Ecto neural progenitor cell (in vitro differentiated cells): ENCODE results near the gene ARHGAP32.

ENCODE experiments used
- DNase-seq: peaks from one replicate; pipeline ENCODE4 v3.0.0-alpha.2; 2018; ENCODE audit warnings: low spot score

The ARHGAP32 gene

DNA sequence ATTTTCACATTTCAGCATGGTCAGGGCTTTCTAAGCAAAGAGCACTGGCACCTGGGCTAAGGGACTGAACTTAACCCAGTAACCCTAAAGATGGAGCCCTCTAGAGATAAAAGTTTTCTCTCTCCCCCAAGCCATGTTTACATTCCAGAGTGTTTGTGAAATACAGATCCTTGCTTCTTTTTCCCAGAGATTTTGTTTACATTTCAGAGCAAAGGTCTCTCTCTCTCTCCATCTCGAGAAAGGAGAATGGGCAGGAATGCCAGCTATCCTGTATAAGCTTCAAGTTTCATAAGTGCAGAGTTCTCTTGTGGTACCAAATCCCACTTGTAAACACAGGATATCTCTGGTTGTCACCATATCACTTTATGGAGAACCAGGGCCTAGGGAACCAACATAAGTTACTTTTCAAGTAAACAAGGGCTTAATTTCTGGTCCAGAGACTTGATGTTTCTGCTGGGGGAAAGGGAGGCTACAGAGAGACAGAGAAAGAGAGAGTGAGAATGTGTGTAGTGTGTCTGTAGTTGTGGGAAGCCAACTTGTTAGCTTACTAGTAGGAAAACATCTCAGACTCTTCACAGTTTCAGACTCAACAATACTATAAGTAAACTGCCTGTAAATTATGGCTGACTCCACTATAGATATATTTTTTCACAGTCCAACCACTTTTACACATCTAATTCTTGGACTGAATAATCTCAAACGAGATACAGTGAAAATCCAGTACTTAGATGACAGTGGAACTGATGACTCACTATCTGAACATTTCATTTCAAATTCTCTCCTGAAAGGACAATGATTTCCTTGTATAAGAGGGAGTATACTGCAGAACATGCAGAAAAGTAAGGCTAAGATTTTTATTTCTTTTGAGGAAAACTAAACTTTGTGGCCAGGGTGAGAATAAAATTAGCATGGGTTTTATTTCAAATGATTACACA lies 76.2 kb downstream of the ARHGAP32 start:
- no peak for DNase-seq

DNA sequence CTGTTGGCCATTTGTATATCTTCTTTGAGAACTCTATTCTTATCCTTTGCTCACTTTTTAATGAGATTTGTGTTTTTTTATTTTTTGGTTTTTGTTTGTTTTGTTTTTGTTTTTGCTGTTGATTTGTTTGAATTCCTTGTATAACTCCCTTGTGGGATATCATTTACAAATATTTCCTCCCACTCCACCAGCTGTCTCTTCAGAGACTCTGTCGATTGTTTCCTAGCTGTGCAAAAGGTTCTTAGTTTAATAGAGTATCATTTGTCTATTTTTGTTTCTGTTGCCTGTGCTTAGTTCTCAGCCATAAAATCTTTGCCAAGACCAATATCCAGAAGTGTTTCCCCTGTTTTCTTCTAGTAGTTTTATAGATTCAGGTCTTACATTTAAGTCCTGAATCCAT lies 82.4 kb downstream of the ARHGAP32 start:
- no peak for DNase-seq

DNA sequence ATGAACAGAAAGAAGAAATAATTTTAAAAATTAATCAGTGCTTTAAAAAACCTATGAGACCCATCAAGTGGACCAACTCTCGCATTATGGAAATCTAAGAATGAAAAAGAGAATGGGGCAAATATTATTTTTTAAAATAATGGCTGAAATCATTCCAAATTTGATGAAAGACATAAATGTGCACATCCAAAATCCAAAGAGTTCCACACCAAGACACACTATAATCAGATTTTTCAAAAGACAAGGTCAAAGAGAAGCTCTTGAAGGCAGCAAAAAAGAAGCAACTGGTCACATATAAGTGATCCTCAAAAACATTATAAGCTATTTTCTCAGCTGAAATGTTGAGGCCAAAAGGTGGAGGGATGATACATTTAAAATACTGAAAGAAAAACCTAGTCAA lies 85.3 kb downstream of the ARHGAP32 start:
- no peak for DNase-seq

- DNase-seq: no peak
These were observed 89.4 kb downstream of the ARHGAP32 start for GRCh38 chr11:129102756-129103155.

GRCh38 chr11:129102225-129102624 lies 89.9 kb downstream of the ARHGAP32 start:
- DNase-seq: no peak

- DNase-seq: no peak
These were observed 98.8 kb downstream of the ARHGAP32 start for GRCh38 chr11:129093283-129093682.

GRCh38 chr11:129090056-129090455 lies 102.1 kb downstream of the ARHGAP32 start:
- DNase-seq: no peak

GRCh38 chr11:129089279-129089678 lies 102.8 kb downstream of the ARHGAP32 start:
- DNase-seq: no peak

DNA sequence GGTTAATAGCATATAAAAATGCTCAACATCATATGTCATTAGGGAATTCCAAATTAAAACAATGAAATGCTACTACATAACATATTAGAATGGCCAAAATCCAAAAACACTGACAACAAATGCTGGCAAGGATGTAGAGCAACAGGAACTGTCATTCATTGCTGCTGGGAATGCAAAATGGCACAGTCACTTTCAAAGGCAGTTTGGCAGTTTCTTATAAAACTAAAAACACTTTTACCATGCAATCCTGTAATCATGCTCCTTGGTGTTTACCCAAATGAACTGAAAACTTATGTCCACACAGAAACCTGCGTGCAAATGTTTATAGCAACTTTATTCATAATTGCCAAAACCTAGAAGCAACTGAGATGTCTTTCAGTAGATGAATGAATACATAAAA lies 105.1 kb downstream of the ARHGAP32 start:
- no peak for DNase-seq

GRCh38 chr11:129077191-129077590 lies 114.9 kb downstream of the ARHGAP32 start:
- DNase-seq: no peak

DNA sequence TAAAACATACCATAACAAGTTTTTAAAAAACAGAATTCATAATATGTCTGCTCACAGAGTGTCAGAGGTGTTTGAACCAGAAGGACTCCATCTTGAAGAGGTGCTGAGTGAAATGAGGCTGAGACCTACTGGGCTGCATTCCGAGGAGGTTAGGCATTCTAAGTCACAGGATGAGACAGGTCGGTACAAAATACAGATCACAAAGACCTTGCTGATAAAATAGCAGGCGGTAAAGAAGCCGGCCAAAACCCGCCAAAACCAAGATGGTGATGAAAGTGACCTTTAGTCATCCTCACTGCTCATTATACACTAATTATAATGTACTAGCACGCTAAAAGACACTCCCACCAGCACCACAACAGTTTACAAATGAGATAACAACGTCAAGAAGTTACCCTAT lies 116.4 kb downstream of the ARHGAP32 start:
- DNase-seq: no peak

DNA sequence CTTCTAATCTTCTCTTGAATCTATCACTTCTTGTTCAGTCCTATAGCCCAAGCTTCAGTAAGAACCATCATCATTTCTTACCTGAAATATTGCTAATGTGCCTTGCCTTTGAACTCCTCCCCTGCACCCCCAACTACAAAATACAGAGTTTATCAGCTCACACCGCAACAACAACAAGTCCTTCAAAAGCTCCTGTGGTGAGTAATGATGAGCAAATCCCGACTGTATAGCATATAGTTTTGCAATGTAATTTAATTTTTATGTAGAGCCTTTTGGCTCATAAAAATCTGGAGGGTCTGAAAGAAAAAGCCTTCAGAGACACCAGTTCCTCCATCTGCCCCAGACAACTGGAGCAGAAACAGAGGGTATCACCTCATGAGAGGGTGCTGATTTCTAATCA lies 124.7 kb downstream of the ARHGAP32 start:
- DNase-seq: no peak

GRCh38 chr11:129066229-129066628 lies 125.9 kb downstream of the ARHGAP32 start:
- DNase-seq: no peak

- DNase-seq: no peak
These were observed 129.0 kb downstream of the ARHGAP32 start for GRCh38 chr11:129063118-129063517.

- DNase-seq: no peak
These were observed 130.5 kb downstream of the ARHGAP32 start for GRCh38 chr11:129061492-129062230.

GRCh38 chr11:129056916-129057315 lies 135.2 kb downstream of the ARHGAP32 start:
- no peak for DNase-seq

- DNase-seq: no peak
These were observed 136.9 kb downstream of the ARHGAP32 start for GRCh38 chr11:129055196-129055595.

DNA sequence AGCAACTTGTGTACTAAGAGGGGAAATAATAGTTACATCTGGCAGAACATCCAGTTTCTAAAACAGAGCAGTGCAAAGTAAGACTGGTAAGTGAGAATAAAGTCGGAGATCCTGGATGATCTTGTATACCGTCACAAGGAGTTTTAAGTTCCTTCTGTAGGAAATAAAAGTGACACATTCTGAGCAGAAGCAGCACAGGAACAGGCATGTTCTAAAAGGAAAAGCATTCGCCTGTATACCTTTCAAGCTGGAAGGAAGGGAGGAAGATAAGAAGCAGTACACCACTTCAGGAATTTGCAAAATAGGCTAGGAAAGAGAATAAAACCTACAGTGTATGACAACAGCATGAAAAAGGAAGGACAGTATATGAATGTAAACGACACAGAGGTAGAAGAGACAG lies 143.2 kb downstream of the ARHGAP32 start:
- no peak for DNase-seq

- no peak for DNase-seq
These were observed 147.0 kb downstream of the ARHGAP32 start for GRCh38 chr11:129045150-129045549.

- DNase-seq: no peak
These were observed 149.6 kb downstream of the ARHGAP32 start for GRCh38 chr11:129042503-129042902.

GRCh38 chr11:129041611-129042018 lies 150.5 kb downstream of the ARHGAP32 start:
- no peak for DNase-seq

DNA sequence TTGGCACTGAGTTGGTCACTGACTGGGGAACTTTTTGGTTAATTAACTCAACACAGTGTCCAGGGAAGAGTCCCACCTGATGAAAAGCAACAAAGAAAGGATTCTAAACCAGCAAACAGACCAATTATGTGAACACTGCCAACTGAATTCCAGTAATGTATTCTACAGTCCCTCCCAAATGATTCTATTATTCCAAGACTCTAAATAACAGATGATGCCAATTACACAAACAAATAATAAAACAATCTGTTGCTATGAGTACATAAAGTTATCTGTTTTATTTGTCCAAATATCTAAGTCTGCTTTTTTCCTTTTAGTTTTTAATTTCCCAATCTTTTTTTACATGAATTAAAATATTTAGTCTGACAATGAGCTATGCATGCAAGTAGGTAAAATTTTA lies 151.2 kb downstream of the ARHGAP32 start:
- DNase-seq: no peak

GRCh38 chr11:129035244-129035643 lies 156.9 kb downstream of the ARHGAP32 start:
- DNase-seq: no peak
